Measurements from ENCODE around the gene MICU1.
A peak's percentile ranks its signal among the peaks of the same experiment; 100 is the strongest.
"Not testable (repeated sequence)": the region's sequence is repeated elsewhere in the genome, so short reads cannot be mapped to it uniquely, and the experiment has no call there.

MICU1 gene

DNA sequence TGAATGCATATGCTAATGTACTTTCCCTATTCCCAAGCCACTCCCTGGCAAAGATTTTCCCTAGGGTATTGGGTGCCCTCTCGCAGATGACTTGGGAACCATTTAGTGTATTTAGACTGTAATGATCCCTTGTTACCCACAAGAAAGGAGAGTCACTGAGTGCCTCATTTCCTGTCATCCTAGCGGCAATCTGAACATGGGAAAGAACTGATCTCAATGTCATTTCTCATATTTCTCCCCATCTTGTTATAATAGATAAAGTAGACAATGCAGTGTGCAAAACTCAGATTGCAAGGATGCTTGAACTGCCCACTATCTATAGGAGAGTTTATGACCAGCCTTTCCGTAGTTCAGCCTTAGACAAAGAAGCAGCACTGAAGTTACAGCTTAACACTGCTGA, 123.3 kb downstream of the MICU1 start:
- DNase-seq, result no peak

GRCh38 chr10:72499701-72500100, 126.2 kb downstream of the MICU1 start:
- no peak for DNase-seq

DNA sequence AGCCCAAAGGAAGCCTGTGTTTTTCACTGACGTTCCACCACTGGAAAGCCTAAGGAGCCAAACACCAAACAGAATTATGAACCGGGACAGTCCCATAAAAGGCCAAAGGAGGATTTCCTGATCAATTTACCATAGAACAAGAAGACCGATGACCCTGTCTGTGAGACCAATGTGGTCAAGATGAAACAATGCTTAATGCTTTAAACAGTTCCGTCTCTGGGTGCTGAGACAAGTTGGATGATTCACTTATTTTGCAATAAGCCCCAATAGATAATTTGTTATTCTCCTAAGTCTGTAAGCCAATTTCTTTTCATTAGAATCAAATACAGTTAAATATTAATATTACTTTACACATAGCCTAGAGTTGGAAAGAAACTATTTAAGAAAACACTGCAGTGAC, 134.9 kb downstream of the MICU1 start:
- DNase-seq, result no peak

DNA sequence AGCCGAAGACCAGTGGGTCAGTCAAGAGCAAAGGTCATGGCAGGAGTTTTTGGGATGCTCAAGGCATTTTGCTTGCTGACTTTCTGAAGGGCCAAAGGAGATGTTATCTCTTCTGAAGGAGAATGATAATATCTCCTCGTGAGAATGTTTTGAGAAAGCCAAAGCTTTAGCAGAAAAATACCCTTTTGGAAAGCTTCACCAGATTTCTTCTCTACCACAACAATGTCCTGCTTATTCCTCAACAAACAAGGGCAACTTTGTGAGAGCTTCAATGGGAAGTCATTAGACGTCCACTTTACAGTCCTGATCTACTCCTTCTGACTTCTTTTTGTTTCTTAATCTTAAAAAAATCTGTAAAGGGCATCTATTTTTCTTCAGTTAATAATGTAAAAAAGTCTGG, 138.4 kb downstream of the MICU1 start:
- DNase-seq, result no peak

DNA sequence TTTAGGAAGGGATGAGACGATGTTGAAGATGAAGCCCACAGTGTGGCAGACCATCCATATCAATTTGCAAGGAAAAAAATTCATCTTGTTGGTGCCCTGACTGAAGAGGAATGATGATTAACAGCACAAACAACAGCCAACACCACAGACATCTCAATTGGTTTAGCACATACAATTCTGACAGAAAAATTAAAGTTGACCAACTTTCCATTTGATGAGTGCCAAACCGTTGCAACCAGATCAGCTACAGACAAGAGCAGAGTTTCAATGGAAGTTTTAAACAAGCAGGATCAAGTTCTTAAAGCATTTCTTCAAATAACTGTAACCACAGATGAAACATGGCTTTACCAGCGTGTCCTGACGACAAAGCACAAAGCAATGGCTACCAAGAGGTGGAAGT, 138.8 kb downstream of the MICU1 start:
- no peak for DNase-seq

- DNase-seq, result no peak
These were observed 140.2 kb downstream of the MICU1 start for GRCh38 chr10:72485701-72486100.

DNA sequence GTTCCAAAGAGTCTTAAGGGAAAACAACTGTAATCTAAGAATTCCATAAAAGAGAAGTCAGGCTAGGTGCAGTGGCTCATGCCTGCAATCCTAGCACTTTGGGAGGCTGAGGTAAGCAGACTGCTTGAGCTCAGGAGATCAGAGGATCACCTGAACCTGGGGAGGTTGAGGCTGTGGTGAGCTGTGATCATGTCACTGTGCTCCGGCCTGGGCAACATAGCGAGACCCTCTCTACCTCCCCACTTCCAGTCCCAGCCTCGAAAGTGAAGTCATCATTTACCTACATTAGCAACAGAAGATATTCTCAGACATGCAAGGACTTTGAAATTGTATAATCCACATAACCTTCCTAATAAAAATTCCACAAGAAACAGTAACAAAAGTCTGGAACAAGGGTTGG, 141.4 kb downstream of the MICU1 start:
- DNase-seq, result no peak

GRCh38 chr10:72483471-72483870, 142.4 kb downstream of the MICU1 start:
- no peak for DNase-seq

DNA sequence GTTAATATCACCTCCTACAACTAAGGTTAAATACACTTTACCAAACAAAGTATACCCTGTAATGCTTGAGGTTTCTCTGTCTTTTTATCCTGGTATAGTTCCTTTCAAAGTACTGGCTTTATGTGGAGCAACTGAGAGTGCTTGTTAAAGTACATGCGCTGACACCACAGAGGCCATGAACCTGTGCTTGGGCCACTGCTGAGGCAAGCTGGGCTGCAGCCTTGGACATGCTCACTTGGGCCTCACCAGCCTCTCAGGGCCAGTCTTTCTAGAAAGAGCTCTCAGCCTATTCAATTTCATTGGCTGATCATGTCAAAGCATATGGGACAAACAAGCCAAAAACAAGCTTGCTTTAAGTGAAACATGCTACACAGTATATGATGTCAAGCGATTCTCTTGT, 145.0 kb downstream of the MICU1 start:
- DNase-seq, result no peak

GRCh38 chr10:72477463-72477862, 148.4 kb downstream of the MICU1 start:
- DNase-seq, result no peak

DNA sequence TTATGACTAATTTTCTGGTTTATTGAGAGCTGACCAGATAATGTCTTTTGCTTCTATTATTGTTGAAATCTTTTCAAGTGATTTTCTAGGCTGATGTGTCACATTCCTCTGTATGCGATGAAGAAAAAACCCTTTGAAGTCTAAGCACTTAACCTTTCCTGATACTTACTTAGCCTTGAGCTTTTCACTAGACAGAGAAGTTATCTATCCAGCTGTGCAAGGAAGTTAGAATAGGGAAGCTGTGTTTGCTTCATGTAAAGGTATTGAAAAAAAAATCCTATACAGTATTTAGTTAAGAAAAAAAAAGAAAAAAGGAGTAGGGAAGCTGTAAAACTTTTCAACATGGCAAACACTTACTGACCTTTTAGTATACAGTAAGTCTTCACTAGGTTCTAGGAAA, 153.6 kb downstream of the MICU1 start:
- no peak for DNase-seq

DNA sequence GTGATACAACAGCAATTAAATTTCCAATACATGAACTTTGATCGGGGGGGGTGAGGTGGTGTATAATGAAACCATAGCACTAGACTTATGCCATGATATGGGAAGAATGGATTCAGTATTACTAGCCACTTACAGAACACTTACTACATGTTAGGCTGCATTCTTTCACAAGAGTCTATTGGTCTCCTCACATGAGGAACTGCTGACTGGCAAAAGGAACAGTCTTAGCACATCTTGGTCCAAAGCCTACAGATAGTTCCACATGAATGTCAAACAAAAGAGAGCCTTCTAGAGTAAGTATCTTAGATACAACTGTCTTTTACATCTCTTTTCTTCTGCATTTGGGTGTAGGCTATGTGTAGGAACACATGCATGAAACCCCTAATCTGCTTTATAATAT, 155.2 kb downstream of the MICU1 start:
- DNase-seq, result no peak

DNA sequence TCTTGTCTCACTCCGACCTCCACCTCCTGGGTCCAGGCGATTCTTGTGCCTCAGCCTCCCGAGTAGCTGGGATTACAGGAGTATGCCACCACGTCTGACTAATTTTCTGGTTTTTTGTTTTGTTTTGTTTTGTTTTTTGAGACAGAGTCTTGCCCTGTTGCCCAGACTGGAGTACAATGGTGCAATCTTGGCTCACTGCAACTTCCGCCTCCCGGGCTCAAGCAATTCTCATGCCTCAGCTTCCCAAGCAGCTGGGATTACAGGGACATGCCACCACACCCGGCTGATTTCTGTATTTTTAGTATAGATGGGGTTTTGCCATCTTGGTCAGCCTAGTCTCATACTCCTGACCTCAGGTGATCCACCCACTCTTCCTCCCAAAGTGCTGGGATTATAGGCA, 158.8 kb downstream of the MICU1 start:
- DNase-seq, result not testable (repeated sequence)

DNA sequence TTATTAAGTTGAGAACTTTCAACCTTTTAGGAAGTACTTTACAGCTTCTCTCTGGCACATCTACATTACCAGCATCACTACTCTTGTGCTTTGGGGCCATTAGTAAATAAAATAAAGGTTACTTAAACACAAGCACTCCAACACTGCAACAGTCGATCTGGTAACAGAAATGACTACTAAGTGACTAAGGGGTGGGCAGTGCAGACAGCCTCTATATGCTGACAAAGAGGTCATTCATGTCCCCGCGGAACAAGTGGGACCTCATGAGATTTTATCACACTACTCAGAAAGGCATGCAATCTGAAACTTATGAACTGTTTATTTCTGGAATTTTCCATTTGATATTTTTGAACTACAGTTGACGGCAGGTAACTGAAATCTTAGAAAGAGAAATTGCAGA, 159.9 kb downstream of the MICU1 start:
- no peak for DNase-seq

DNA sequence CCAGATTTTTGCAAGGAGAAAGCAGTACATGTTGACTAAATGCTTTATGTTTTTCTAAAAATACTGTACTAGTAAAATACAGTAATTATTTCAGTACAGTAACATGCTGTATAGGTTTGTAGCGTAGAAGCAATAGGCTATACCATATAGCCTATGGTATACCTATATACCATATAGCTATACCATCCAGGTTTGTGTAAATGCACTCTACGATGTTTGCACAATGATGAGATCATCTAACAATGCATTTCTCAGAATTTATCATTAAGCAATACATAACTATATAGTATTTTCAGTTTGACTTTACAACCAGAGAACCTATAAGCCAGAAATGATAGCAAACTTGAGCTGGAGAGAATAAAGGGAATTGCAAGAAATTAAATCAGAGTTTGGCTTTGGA, 161.4 kb downstream of the MICU1 start:
- DNase-seq, result no peak

GRCh38 chr10:72462261-72462660, 163.6 kb downstream of the MICU1 start:
- DNase-seq, result no peak

GRCh38 chr10:72461085-72461484, 164.8 kb downstream of the MICU1 start:
- DNase-seq, result no peak

DNA sequence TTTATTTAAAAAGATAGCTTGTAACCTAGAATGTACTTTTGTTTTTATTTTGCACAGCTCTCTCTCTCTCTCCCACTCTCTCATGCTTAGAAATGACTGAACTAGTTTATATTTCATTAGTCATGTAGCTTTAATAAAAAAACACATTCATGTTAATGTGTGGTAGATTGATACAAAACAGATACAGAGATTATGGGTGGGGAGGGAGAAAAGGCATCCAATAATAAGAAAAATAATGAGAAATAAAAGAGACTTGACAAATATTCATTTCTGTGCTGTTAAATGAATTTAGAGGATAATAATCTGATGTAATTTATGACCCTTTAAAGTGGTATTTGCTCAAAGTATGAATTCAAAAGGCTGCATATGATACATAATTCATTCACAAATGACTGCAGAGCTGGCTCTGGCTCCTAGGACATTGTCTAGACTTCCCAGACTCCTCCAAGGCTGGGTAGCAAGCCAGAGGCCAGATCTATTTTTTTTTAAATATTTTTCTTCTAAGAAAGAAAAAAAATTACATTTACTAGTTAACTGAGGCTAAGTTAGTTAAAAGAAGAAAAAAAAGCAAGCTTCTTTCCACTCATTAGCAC, 165.5 kb downstream of the MICU1 start:
- no peak for DNase-seq

GRCh38 chr10:72459301-72459700, 166.6 kb downstream of the MICU1 start:
- DNase-seq, result peak in 1 of 2 donors; percentile 40

DNA sequence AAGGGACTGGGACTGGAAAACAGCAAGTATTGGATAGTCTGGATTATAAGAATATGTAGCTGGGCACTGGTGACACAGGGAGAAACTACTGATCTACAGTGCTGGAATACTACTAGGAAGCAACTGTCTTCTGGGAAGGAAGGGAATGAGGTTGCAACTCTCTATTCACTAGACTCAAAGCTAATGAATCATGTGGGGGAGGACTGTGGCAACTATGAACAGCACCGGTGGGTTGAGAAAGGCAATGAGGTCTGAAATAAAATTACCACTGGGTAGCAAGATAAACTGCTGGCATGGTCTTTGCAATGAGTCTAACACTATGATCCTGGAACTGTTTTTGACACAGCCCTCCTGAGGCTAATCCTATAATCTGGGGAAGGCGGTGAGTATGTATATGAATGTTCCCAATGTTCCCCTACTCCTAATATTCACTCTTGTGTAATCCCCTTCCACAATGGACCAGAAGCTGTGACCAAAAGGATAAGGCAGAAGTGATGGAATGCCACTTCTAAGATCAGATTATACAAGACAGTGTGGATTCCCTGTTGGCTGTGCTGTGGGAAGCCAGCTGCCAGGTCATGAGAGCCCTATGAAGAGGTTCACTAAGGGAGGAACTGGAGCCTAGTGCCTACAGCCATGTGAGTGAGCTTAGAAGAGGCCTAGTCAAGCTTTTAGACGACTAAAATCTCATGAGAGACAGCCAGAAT, 169.8 kb downstream of the MICU1 start:
- DNase-seq, result peak in 1 of 2 donors; percentile 13

- no peak for DNase-seq
These were observed 175.9 kb downstream of the MICU1 start for GRCh38 chr10:72449941-72450441.

- DNase-seq, result no peak
These were observed 180.0 kb downstream of the MICU1 start for GRCh38 chr10:72445851-72446250.

DNA sequence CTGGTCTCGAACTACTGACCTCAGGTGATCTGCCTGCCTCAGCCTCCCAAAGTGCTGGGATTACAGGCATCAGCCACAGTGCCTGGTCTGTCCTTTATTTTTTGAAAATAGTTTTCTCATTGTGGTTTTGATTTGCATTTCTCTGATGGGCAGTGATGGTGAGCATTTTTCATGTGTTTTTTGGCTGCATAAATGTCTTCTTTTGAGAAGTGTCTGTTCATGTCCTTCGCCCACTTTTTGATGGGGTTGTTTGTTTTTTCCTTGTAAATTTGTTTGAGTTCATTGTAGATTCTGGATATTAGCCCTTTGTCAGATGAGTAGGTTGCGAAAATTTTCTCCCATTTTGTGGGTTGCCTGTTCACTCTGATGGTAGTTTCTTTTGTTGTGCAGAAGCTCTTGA, 182.9 kb downstream of the MICU1 start:
- DNase-seq, result not testable (repeated sequence)

DNA sequence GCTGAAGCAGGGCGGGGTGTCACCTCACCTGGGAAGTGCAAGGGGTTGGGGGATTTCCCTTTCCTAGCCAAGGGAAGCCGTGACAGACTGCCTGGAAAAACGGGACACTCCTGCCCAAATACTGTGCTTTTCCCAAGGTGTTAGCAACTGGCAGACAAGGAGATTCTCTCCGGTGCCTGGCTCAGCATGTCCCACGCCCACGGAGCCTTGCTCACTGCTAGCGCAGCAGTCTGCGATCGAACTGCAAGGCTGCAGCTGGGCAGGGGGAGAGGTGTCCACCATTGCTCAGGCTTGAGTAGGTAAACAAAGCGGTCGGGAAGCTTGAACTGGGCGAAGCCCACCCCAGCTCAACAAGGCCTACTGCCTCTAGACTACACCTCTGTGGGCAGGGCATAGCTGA, 190.3 kb downstream of the MICU1 start:
- DNase-seq, result no peak

- DNase-seq, result not testable (repeated sequence)
These were observed 194.9 kb downstream of the MICU1 start for GRCh38 chr10:72430936-72431335.

All from bone marrow (tissue), 2 donors.